ENCODE measurements around the gene ESCO1.
"Not testable (repeated sequence)": the region's sequence is repeated elsewhere in the genome, so short reads cannot be mapped to it uniquely, and the experiment has no call there.

ESCO1 gene

DNA sequence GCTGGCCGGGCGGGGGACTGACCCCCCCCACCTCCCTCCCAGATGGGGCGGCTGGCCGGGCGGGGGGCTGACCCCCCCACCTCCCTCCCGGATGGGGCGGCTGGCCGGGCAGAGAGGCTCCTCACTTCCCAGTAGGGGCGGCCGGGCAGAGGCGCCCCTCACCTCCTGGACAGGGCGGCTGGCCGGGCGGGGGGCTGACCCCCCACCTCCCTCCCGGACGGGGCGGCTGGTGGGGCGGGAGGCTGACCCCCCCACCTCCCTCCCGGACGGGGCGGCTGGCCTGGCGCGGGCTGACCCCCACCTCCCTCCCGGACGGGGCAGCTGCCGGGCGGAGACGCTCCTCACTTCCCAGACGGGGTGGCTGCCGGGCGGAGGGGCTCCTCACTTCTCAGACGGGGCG lies 8.1 kb downstream of the ESCO1 start:
- DNase-seq: not testable (repeated sequence)

DNA sequence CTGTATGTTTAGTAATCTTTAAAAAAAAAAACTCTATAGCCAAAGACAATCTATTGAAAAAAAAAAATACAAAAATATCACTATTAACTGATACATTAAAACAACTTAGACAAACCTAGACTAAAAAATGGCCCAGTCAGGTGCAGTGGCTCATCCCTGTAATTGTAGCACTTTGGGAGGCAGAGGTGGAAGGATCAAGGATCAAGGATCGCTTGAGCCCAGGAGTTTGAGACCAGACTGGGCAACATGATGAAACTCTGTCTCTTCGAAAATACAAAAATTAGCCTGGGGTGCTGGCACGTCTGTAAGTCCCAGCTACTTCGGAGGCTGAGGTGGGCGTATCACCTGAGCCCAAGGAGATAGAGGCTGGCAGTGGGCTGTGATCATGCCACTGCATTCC lies 16.1 kb downstream of the ESCO1 start:
- no peak for DNase-seq

DNA sequence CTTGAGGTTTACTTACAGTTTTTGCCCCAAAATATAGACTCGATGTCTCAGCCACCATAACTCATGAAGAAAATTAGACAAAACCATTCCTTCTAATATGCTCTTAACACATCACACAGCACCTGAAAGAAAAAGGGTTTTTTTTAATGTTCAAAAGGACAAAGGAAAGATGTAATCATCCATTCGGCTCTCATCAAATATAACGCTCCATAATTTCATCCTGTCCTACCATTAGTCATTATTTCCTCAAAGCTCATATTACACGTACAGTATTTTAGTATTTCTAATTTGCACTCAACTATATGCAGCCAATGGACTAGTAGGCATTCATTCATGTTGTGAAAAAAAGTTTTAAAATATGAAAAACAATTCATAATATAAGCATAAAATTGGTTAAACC lies 24.8 kb downstream of the ESCO1 start:
- no peak for DNase-seq

DNA sequence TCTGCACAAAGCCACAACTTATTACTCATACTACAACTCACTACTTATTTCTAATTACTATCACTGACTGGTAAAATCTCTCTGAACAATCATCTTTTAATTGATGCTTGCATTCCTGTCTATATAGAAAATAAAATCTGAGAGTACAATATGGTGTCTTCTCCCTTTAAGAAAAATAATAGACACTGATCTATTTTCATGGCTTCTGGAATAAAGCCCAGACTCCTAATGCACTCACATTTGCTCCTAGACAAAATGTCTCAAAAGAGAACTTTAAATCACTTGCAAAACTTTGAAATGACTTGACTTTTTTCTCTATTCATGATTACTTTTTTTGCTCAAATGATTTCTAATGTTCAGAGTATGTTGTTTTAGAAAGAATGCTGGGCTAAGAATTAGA lies 28.7 kb downstream of the ESCO1 start:
- DNase-seq: no peak

DNA sequence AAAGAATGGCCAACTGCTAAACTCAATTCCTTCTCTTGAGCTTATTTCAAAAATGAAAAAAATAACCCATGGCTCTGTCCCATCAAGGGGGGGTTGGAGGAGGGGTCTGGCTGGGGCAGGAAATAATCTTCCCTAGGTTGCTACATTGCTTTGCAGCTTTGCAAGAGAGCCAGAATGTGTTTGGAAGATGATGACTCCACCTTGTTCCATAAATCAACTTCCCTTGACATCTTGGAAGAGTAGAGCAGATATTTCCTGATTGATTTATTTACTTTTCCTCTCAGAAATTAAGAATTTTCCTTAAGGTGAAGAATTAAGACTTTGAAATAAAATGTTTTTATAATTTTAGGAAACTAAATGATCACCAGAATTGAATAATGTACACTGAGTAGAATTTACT lies 41.3 kb downstream of the ESCO1 start:
- no peak for DNase-seq

DNA sequence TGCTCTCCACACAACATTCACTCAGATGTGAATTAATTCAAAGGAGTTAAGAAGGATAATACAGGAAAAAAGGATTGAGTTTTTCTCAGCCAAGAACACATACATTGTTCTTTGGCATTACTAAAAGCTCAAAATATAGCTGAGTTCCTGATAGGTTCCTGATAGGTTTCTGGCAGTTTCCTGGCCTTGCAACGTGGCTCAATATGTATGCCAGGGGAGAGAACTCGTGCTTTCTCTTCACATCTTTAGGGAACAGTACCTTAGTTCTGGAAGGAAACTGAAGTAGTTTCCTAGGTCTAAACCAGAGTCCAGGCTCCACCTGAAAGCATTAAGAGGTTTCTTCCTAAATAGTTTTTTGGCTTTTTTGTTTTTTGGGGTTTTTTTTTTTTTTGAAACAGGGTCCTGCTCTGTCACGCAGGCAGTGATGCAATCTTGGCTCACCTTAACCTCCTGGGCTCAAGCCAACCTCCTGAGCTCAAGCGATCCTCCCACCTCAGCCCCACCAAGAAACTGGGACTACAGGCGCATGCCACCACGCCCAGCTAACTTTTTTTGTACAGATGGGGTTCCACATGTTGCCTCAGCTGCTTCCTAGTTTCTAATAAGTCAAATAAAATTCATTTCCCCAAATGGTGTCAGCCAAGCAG lies 42.8 kb downstream of the ESCO1 start:
- no peak for DNase-seq

DNA sequence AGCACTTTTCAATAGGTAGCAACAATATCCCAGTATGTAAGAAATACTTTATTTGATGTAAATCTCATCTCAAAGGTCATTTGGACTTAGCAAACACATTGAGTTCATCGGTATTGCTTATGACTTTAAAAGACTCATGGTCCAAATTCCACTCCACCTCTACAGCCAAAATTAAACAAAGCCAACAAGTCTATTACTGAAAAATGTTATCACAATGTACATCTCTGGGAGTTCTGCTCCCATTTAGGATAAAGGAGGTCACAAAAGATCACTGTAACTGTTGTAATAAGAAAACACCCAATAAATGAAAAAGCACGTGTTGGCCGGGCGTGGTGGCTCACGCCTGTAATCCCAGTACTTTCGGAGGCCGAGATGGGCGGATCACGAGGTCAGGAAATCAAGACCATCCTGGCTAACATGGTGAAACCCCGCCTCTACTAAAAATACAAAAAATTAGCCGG lies 50.0 kb downstream of the ESCO1 start:
- no peak for DNase-seq

DNA sequence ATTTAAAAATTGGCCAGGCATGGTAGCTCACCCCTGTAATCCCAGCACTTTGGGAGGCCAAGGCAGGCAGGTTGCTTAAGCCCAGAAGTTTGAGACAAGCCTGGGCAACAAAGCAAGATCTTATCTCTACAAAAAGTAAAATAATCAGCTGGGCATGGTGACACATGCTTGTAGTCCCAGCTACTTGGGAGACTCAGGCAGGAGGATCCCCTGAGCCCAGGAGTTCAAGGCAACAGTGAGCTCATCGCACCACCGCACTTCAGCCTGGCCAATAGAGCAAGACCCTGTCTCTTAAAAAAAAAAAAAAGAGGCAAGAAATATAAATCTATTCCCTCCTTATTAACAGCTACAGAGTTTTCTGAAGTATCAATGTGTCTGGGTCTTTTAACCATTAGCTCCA lies 51.9 kb downstream of the ESCO1 start:
- no peak for DNase-seq

DNA sequence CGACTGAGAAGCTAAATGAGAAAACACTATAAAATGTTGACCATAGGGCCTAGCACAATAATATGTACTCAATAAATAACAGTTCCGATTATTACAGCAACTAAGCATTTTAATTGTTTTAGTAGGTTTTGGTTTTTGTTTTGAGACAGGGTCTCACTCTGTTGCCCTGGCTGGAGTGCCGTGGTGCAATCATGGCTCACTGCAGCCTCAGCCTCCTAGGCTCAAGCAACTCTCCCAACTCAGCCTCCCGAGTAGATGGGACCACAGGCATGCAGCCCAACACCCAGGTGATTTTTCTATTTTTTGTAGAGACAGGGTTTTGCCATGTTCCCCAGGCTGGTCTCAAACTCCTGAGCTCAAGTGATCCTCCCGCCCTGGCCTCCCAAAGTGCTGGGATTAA lies 54.1 kb downstream of the ESCO1 start:
- DNase-seq: no peak

DNA sequence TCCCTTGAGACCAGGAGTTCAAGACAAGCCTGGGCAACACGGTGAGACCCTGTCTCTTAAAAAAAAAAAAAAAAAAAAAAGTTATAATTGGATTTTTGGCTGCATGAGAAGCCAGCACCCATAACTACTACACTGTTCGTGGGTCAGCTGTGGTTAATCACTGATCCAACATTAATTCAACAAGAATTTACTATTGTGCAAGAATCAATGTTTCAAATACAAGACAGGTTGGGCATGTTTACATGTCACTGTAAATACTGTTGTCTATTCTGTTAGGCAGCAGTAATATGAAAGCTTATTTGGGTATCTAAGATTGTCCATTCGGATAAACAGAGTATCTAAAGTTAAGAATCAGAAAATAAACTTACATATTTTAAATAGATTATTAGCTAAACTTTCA lies 62.3 kb downstream of the ESCO1 start:
- no peak for DNase-seq

DNA sequence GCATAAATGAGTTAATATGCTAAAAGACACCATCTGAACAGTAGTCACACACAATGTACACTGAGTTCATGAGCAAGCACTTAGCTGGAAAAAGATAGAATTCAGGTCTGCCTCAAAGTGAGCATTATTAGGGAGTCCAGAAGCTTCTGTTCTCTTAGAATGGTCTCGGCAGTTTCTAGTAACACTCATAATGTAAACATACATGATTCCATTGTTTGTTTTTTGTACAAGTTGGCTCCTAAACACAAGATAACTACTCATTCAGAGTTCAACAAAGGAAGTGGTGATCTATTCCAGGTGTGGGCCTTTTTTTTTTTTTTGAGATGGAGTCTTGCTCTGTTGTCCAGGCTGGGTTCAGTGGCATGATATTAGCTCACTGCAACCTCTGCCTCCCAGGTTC lies 66.2 kb downstream of the ESCO1 start:
- no peak for DNase-seq

DNA sequence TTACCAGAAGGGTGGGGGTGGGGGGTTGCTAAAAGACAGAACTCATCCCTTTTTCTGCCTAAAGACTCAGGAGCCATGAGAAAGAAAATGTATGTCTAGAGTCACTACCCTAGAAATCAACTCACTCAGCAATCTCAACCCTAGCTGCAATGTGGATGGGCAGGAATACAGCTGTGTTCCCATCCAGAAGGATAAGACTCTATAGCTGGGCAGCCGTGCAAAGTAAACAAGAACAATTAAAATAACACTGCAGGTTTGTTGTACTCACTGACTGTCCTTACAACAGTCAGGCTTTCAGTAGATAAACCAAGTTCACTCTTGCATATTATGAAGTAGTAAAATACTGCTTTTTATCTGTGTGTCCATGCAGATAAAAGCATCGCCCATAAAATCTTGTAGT lies 74.0 kb downstream of the ESCO1 start:
- DNase-seq: no peak

DNA sequence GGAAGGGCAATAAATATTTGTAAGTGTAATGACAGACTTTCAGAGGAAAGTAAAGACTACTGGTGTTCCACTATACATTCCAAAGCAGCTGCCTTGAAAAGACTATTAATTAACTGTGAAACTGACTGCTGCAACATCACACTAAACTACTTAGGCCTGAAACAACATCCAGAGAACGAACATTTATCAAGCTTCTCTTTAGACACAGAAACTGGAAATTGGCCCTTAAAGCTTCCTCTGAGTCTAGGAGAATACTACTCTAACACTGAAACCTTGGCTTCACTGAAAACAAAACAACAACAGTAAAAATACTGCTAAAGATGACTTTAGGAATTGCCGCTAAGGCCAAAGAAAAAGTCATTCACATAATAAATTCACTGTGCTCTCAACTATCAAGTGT lies 74.6 kb downstream of the ESCO1 start:
- no peak for DNase-seq

DNA sequence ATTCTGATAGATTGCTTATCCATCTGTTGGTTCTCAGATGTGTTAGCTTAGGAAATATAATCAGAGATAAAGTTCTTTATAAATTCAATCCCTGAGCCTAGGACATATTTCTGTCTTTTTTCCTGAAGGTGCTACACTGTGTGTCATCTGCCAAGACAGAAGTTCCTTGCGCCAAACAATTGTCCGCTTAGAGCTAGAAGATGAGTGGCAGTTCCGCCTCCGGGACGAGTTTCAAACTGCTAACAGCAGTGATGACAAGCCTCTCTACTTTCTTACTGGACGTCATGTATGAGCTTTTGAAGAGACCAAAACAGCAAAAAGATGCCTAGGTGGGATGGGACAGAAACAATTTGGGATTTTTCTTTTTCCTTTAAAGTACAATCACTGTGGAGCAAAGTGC lies 78.0 kb downstream of the ESCO1 start:
- no peak for DNase-seq

DNA sequence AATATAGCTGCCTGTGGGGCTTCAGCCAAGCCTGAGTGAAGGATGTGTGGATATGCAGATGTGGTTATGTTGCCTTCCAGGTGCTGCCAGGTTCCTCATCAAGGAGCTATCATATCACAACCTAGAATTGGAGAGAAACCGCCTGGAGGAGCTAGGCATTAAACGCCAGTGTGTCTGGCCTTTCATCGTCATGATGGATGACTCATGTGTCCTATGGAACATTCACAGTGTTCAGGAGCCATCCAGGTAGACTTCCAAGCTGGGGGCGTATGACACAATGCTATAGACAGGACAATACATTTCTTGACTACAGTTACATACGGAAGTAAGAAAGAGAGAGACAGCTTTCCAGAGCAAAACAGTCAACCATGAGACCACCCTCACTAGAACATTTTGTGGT lies 86.8 kb downstream of the ESCO1 start:
- DNase-seq: no peak

DNA sequence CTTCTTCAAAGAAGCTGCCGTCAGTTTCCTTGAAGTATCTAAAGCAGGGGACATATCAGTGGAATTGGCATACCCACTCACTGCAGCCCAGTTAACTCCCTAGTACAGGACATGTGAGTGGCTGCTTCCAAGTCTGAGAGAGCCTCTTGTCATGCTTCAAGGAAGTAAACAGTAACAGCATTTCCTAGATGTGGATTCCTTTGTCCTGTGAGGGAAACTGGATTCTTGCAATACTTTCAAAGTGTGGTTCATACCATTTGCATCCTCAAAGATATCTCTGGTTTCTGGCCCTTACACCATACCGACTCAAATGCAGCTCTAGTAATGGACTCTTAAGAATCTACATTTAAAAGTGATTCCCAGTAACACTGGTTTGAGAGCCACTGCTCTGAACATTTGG lies 87.2 kb downstream of the ESCO1 start:
- DNase-seq: no peak

DNA sequence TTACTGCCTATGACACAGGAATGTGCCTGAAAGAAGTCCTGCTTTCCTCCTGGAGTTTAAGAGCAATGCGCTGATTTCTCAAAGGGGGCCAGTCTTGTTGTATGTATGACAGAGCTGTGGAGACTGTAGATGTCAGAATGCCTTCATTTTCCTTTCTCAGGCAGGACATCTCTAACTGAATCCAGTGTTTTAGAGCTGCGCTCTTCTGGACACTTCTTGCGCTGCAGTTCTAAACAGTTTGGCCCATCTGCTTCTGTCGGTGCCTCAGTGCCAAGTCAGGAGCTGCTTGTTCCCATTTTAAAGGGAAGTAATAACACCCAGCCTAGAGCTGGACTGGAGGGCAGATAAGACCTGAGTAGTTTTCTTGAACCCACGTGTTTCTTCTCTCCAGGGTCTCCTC lies 91.4 kb downstream of the ESCO1 start:
- DNase-seq: no peak

DNA sequence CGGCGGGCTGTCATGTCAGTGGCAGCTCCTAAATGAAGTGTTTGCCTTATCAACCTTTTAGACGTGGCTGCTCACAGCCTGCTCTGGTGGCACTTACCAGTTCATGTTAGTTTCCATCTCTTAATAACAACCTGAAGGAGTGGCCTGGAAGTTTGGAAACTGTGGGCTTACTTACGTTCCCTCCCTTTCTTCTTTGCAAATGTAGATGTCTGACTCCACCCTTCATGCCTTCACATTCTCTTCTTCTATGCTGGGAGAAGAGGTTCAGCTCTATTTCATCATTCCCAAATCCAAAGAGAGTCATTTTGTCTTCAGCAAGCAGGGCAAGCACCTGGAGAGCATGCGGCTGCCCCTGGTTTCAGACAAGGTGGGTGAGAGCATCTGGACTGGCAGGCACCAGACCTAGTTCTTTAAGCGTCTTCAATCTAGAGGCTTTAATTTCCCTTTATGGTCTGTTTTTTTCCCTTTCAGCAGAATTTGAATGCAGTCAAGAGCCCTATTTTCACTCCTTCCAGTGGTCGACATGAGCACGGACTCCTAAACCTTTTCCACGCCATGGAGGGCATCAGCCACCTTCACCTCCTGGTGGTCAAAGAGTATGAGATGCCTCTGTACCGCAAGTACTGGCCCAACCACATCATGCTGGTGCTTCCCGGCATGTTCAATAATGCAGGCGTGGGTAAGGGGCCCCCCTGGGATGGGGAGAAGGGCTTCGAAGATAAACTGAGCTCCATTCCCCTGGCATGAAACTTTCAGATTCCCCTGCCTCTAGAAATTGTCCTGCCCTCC lies 92.4 kb downstream of the ESCO1 start:
- no peak for DNase-seq

DNA sequence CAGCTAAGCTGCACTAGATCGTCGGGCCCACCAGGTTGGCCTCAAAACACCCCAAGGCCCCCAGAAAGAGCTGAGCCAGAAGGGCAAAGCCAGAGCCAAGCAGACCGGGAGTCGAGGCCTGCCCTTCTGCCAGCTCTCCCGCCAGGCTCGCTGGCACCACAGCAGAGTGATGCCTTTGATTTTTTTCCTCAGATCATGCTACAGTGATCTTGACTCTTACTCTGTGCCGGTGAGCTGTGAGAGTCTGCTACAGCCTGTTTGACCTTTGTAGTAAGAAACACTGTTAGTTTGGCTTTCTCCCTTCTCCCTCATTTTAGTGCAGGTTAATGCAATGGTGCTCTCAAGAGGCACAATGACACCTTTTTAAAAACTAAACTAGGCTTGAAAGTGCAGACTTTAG lies 97.8 kb downstream of the ESCO1 start:
- DNase-seq: no peak

DNA sequence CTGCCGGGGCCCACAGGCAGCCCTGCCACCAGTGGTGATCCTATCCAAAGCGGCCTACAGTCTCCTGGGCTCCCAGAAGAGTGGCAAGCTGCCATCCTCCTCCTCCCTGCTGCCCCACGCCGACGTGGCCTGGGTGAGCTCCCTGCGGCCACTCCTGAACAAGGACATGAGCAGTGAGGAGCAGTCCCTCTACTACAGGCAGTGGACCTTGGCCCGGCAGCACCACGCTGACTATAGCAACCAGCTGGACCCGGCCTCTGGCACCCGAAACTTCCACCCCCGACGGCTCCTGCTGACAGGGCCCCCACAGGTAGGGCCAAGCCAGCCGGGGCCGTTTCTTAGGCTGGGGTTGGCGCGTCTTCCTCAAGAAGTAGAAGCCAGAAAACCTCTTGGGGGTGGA lies 100.5 kb downstream of the ESCO1 start:
- DNase-seq: no peak

DNA sequence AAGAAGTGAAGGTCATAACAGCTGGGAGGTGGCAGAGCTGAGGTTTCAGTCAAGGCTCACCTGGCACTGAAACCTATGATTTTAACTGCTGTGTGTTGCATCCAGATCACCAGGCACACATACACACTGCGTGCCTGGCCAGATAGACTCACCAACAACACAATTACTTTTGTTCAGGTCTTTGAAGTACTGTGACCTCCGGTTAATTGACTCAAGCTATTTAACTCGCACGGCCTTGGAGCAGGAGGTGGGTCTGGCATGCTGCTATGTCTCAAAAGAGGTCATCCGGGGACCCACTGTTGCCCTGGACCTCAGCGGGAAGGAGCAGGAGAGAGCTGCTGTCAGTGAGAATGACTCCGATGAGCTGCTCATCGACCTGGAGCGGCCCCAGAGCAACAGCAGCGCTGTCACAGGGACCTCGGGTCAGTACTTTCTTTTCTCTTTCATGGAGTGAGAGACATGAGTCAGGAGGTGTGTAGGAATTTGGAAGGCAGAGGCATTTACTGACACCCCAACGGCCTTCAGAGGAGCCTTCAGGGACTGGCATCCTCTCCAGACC lies 104.1 kb downstream of the ESCO1 start:
- DNase-seq: no peak

DNA sequence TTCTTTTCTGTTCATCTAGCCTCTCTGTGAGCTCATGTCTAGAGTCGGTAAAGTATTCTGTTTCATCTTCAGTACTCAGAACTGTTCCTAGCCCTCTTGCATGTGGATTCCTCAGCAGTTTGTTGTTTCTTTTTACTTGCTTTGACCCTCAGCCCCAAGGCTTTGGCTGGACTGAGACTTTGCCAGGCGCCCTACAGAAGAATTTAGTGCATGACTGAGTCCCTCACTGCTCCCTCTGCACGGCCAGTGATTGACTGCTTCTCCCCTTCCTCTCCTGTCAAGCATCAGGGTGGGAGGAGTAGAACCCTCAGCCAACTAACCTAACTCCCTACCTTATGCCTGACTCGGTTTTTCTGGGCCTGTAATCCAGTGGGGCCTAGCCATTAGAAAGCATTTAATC lies 109.8 kb downstream of the ESCO1 start:
- no peak for DNase-seq

DNA sequence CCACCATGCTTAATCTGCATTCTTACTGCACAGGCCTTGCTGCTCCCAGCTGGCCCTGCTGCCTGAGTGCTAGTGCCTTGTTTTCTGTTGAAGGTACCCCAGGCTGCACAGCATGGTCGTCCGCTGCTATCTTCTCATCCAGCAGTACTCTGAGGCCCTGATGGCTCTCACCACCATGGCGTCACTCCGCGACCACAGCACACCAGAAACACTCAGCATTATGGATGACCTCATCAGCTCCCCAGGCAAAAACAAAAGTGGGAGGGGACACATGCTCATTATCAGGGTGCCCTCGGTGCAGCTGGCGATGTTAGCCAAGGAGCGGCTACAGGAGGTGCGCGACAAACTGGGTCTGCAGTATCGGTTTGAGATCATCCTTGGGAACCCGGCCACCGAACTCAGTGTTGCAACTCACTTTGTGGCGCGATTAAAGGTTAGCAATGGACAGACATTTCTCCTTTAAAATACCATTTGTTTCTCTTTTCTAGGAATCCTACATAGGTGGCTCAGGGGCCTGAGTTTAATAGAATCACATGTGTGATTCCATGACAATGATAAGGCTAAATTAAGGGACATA lies 110.5 kb downstream of the ESCO1 start:
- no peak for DNase-seq

DNA sequence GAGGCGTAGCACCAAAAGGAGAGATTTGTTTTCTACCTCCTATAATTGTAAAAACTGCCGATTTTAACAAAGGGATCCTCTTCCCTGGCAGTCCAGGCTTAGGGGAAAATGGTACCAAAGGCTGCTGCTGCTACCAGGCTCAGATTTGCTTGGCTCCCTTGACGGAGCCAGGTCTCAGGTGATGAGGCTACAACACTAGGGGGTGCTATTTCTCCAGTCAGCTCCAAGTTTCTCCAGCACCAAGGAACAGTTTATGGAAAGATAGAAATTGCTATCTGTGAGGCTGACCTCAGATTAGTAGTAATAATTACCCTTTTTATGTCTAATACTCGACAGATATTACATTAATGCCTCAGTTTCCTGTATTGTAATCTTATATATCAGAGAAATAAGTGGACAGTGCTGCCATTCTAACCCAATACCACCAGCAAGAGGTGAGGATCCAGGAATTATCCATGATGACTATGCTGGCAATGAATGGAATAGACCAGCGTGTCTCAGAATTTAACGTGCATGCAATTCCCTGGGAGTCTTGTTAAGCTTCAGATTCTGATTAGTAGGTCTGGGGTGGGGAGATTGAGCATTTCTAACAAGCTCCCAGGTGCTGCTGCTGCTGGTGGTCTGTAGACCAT lies 111.3 kb downstream of the ESCO1 start:
- DNase-seq: peak; percentile 31

Measured in NCI-H1694 treated with DMSO at 0.1 percent for 48 hours (cell line).